H1 (cell line): ENCODE results near the gene POTEG. TPM values are rescaled to one million over a fixed set of nuclear protein-coding genes. Genes with fewer than 3 reads are reported as not detected.
"Not testable (repeated sequence)": the region's sequence is repeated elsewhere in the genome, so short reads cannot be mapped to it uniquely, and the experiment has no call there.

ENCODE experiments used
- CTCF ChIA-PET: fragments of 300-600 bp; sonication (Branson Sonifier 250); formaldehyde crosslinking; loops from one replicate; lab custom pipeline; 2021; ENCODE audit not compliant: partially characterized antibody; lab: Charles Lee
- POLR2A ChIA-PET: fragments of 300-600 bp; sonication (Branson Sonifier 250); formaldehyde crosslinking; loops from one replicate; lab custom pipeline; 2021; ENCODE audit warnings: inconsistent platforms; ENCODE audit not compliant: partially characterized antibody; lab: Charles Lee
- DNase-seq, 2 experiments: peaks; one replicate each; pipeline versions ENCODE4 v3.0.0 to v3.0.0-alpha.2; 2010 to 2022; ENCODE audit warnings: low spot score in 2 of 2, low read depth in 1 of 2, mixed read lengths in 1 of 2
- FAIRE-seq: peaks from 2 replicates; lab custom pipeline; 2011; peaks lifted over from hg19 to GRCh38; lab: Jason Lieb, UNC
- H2AFZ ChIP-seq: 2 replicates; pipeline ENCODE4 v1.8.1; 2012; ENCODE audit warnings: low read length, inconsistent platforms
- H2AK5ac ChIP-seq: 2 replicates; pipeline ENCODE4 v1.6.1; 2013; ENCODE audit warnings: low read depth, low read length
- H2BK120ac ChIP-seq: replicated peaks from 2 replicates; pipeline ENCODE3; 2013; ENCODE audit warnings: low read depth, low read length, inconsistent platforms
- H2BK12ac ChIP-seq: 2 replicates; pipeline ENCODE4 v1.6.1; 2013; ENCODE audit warnings: low read depth, low read length
- H2BK15ac ChIP-seq: 2 replicates; pipeline ENCODE4 v1.6.1; 2013; ENCODE audit warnings: low read length
- H2BK20ac ChIP-seq: 2 replicates; pipeline ENCODE4 v1.6.1; 2013; ENCODE audit warnings: low read length
- H2BK5ac ChIP-seq: 2 replicates; pipeline ENCODE4 v1.6.1; 2013; ENCODE audit warnings: low read depth, low read length
- H3K14ac ChIP-seq: 2 replicates; pipeline ENCODE4 v1.6.1; 2013; ENCODE audit warnings: inconsistent platforms; ENCODE audit not compliant: insufficient read length
- H3K18ac ChIP-seq: 2 replicates; pipeline ENCODE4 v1.6.1; 2013; ENCODE audit warnings: low read length; ENCODE audit errors: extremely low read depth
- H3K23ac ChIP-seq: 2 replicates; pipeline ENCODE4 v1.6.1; 2013; ENCODE audit warnings: inconsistent platforms; ENCODE audit not compliant: insufficient read length
- H3K23me2 ChIP-seq: 2 replicates; pipeline ENCODE4 v1.6.1; 2013; ENCODE audit warnings: low read depth, low read length
- H3K27ac ChIP-seq: 2 replicates; pipeline ENCODE4 v1.6.1; 2011; ENCODE audit warnings: low read depth, low read length, inconsistent platforms
- H3K27me3 ChIP-seq, 4 experiments: replicated peaks in 1 of 4; 1 replicate in 1 of 4; 2 replicates in 3 of 4; pipeline versions ENCODE4 v1.6.1 to v1.8.1; 2011 to 2013; ENCODE audit warnings: low read length in 3 of 4, mild to moderate bottlenecking in 3 of 4, inconsistent platforms in 2 of 4, mixed read lengths in 2 of 4, moderate library complexity in 1 of 4; ENCODE audit not compliant: control insufficient read depth in 3 of 4, insufficient read depth in 3 of 4; ENCODE audit errors: extremely low read depth in 1 of 4
- H3K36me3 ChIP-seq, 4 experiments: 2 replicates each; pipeline versions ENCODE4 v1.6.1 to v1.8.1; 2011 to 2013; ENCODE audit warnings: mild to moderate bottlenecking in 4 of 4, low read length in 3 of 4, moderate library complexity in 2 of 4, control low read depth in 1 of 4, inconsistent platforms in 1 of 4; ENCODE audit not compliant: insufficient read depth in 4 of 4, control insufficient read depth in 2 of 4
- H3K4ac ChIP-seq: replicated peaks from 2 replicates; pipeline ENCODE3; 2013; ENCODE audit warnings: low read length, low read depth, mixed read lengths, inconsistent platforms; ENCODE audit not compliant: insufficient read length
- H3K4me1 ChIP-seq, 4 experiments: replicated peaks in 1 of 4; 1 replicate in 1 of 4; 2 replicates in 3 of 4; pipeline versions ENCODE4 v1.6.1 to v1.8.1; 2011 to 2013; ENCODE audit warnings: low read length in 3 of 4, inconsistent platforms in 2 of 4, mixed read lengths in 1 of 4; ENCODE audit not compliant: insufficient read depth in 4 of 4, control insufficient read depth in 3 of 4
- H3K4me2 ChIP-seq, 2 experiments: 2 replicates each; pipeline versions ENCODE4 v1.6.1 to v1.8.1; 2011 to 2013; ENCODE audit warnings: low read depth in 2 of 2, low read length in 2 of 2, control low read depth in 1 of 2, inconsistent platforms in 1 of 2, mild to moderate bottlenecking in 1 of 2; ENCODE audit not compliant: insufficient read depth in 1 of 2
- H3K4me3 ChIP-seq, 4 experiments: fragments of 200-600, 300-600 bp in 1 of 4; sonication (generic), shearing (Covaris generic), sonication (Bioruptor Twin) in 1 of 4; 2 replicates each; pipeline versions ENCODE4 v1.5.1 to v1.8.1; 2011 to 2016; ENCODE audit warnings: low read length in 4 of 4, low read depth in 3 of 4, control low read depth in 2 of 4, inconsistent platforms in 2 of 4, mild to moderate bottlenecking in 2 of 4, mixed read lengths in 1 of 4, moderate library complexity in 1 of 4; ENCODE audit not compliant: insufficient read depth in 2 of 4; ENCODE audit errors: extremely low read depth in 1 of 4
- H3K56ac ChIP-seq: replicated peaks from 2 replicates; pipeline ENCODE3; 2013; ENCODE audit warnings: low read depth, mild to moderate bottlenecking, mixed read lengths, low read length, inconsistent platforms; ENCODE audit not compliant: insufficient read length
- H3K79me1 ChIP-seq: 2 replicates; pipeline ENCODE4 v1.6.1; 2013; ENCODE audit warnings: low read depth, low read length, control low read depth
- H3K79me2 ChIP-seq, 2 experiments: 2 replicates each; pipeline versions ENCODE4 v1.6.1 to v1.8.1; 2012 to 2013; ENCODE audit warnings: low read length in 2 of 2, mild to moderate bottlenecking in 2 of 2, inconsistent platforms in 1 of 2; ENCODE audit not compliant: insufficient read depth in 2 of 2, control insufficient read depth in 1 of 2
- H3K9ac ChIP-seq, 4 experiments: replicated peaks in 1 of 4; 1 replicate in 1 of 4; 2 replicates in 3 of 4; pipeline versions ENCODE4 v1.6.1 to v1.8.1; 2011 to 2013; ENCODE audit warnings: low read depth in 3 of 4, low read length in 3 of 4, control low read depth in 2 of 4, mild to moderate bottlenecking in 2 of 4, moderate library complexity in 2 of 4, inconsistent platforms in 1 of 4; ENCODE audit errors: extremely low read depth in 1 of 4
- H3K9me3 ChIP-seq, 2 experiments: 2 replicates each; pipeline versions ENCODE4 v1.6.1 to v1.8.1; 2012 to 2013; ENCODE audit warnings: mild to moderate bottlenecking in 2 of 2, moderate library complexity in 2 of 2, control low read depth in 1 of 2, inconsistent platforms in 1 of 2, low read depth in 1 of 2, low read length in 1 of 2, mixed read lengths in 1 of 2; ENCODE audit not compliant: insufficient read depth in 2 of 2
- H4K20me1 ChIP-seq, 2 experiments: replicated peaks in 1 of 2; 2 replicates each; pipeline versions ENCODE3 to v1.8.1; 2011 to 2013; ENCODE audit warnings: inconsistent platforms in 2 of 2, low read length in 2 of 2, mild to moderate bottlenecking in 1 of 2; ENCODE audit not compliant: insufficient read depth in 2 of 2, control insufficient read depth in 1 of 2
- H4K5ac ChIP-seq: 2 replicates; pipeline ENCODE4 v1.6.1; 2013; ENCODE audit warnings: low read length, low read depth, mixed read lengths, inconsistent platforms; ENCODE audit not compliant: insufficient read length
- H4K8ac ChIP-seq: 2 replicates; pipeline ENCODE4 v1.8.0; 2013; ENCODE audit warnings: mild to moderate bottlenecking, moderate library complexity, low read length, inconsistent platforms; ENCODE audit not compliant: insufficient read depth; ENCODE audit errors: extremely low read depth
- H4K91ac ChIP-seq: replicated peaks from 2 replicates; pipeline ENCODE3; 2013; ENCODE audit warnings: low read length, mixed read lengths, inconsistent platforms; ENCODE audit not compliant: insufficient read length
- WGBS, 2 experiments: shearing (Covaris generic) in 1 of 2; methylation state at CpG; one replicate each; pipeline versions ENCODE4 v1.1.6 to v1.1.7; 2013 to 2015; ENCODE audit warnings: low lambda C conversion rate in 2 of 2, mixed read lengths in 2 of 2, inconsistent platforms in 1 of 2, low coverage in 1 of 2, missing lambda C conversion rate in 1 of 2; ENCODE audit not compliant: insufficient replicate concordance in 2 of 2, insufficient coverage in 1 of 2, insufficient read length in 1 of 2; ENCODE audit errors: extremely low coverage in 1 of 2, missing lambda C conversion rate in 1 of 2; 5-methylcytosine and 5-hydroxymethylcytosine counted together
- polyA plus RNA-seq, 7 experiments: library from polyadenylated mRNA; depleted of rRNA in 3 of 7; stranded (reverse) in 5 of 7; unstranded in 2 of 7; fragments of >200 nt in 5 of 7; fragments of 200-250 nt in 2 of 7; gene quantifications; 1 replicate in 5 of 7; 2 replicates in 1 of 7; 4 replicates in 1 of 7; pipeline versions ENCODE4 v1.2.1 to v1.2.3, GENCODE V29; 2011 to 2013; ENCODE audit warnings: missing spikeins in 2 of 7, mixed read lengths in 2 of 7
- total RNA-seq: library from RNA; stranded (reverse); fragmentation: NEBNext Ultra II Directional; extraction: Animal tissue kit (Norgen Biotek cat#: 25700); gene quantifications from 2 replicates; pipeline ENCODE4 v1.2.1, GENCODE V29; 2021

POTEG gene
- total and polyA plus RNA-seq, 2 of the 8 experiments (the other 6 are each of a cell fraction or from before 2014, with no cell fraction given) = not detected

- H3K23me2 ChIP-seq, H2BK120ac ChIP-seq, H3K27ac ChIP-seq, H4K91ac ChIP-seq, H3K4me3 ChIP-seq, H3K79me2 ChIP-seq, H3K14ac ChIP-seq, H2AFZ ChIP-seq, FAIRE-seq, H3K23ac ChIP-seq, H2AK5ac ChIP-seq, H3K4me2 ChIP-seq, H3K18ac ChIP-seq, H2BK5ac ChIP-seq, H3K4ac ChIP-seq, CTCF ChIA-PET, H4K5ac ChIP-seq, H3K9me3 ChIP-seq, H3K56ac ChIP-seq, POLR2A ChIA-PET, H2BK20ac ChIP-seq, H3K27me3 ChIP-seq, DNase-seq, H3K79me1 ChIP-seq, H3K9ac ChIP-seq, H3K36me3 ChIP-seq, H3K4me1 ChIP-seq, H4K20me1 ChIP-seq, H4K8ac ChIP-seq, H2BK12ac ChIP-seq, H2BK15ac ChIP-seq: not testable (repeated sequence)
- 100% methylated on average over 1 of the region's 1 CpG; no CpG with 5 or more reads in 1 of the 2 experiments for WGBS, 2 experiments
Measured at GRCh38 chr14:19437126-19437443, 2.9 kb upstream of the POTEG start.

DNA sequence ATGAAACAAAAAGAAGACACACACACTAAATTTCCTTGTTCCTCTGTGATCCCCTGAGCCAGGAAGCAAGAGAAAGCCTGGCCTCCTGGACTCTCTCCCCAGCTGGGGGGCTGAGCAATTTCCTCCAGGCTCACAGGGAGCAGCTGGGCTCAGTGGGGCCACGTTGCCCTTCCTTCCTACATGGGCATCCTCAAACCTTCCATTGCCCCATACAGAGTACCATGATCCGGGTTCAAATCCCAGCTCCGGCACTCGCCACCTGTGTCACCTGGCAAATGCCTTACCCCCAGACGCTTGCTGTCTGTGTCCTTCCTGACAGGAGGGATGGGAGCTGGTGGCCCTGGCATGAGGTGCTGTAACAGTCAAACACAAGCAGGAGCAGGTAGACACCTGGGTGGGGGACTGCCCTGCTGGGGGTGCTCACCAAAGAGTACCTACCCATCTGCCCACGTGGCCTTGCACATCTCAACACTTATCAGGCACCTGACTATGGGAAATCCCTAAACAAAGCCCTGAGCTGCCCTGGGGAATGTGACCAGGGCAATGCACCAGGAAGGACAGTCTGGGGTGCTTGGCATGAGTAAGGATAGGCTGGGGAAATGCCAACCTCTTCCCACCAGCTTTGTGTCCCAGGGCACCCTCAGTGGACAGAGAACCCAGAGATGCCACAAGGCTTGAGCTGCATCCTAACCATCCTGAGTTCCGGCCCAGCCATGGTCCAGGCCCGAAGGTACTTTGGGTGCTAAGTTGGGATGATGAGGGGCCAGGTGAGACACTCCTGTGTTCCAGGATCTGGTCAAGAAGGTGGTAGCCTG is 2.4 kb upstream of the POTEG start:
- H4K8ac ChIP-seq, H2AFZ ChIP-seq, H3K36me3 ChIP-seq, H3K56ac ChIP-seq, H3K23ac ChIP-seq, H3K14ac ChIP-seq, H2AK5ac ChIP-seq, H3K23me2 ChIP-seq, H2BK120ac ChIP-seq, H3K9ac ChIP-seq, H2BK15ac ChIP-seq, H2BK20ac ChIP-seq, DNase-seq, H3K4me1 ChIP-seq, H4K5ac ChIP-seq, H3K4me3 ChIP-seq, H3K9me3 ChIP-seq, H3K4ac ChIP-seq, FAIRE-seq, H4K20me1 ChIP-seq, H2BK5ac ChIP-seq, H3K79me2 ChIP-seq, H3K4me2 ChIP-seq, H3K27ac ChIP-seq, H4K91ac ChIP-seq, H3K27me3 ChIP-seq, CTCF ChIA-PET, H3K18ac ChIP-seq, POLR2A ChIA-PET, H3K79me1 ChIP-seq, H2BK12ac ChIP-seq: not testable (repeated sequence)
- WGBS, 2 experiments = no CpG with 5 or more reads among the region's 8 CpGs
